ENCODE measurements around the gene SERPINC1.
"Not testable (repeated sequence)": the region's sequence is repeated elsewhere in the genome, so short reads cannot be mapped to it uniquely, and the experiment has no call there.

The SERPINC1 gene

GRCh38 chr1:173863224-173864161, 53.6 kb downstream of the SERPINC1 start:
- peak; percentile 34 for DNase-seq (ENCODE audit: low read depth)

GRCh38 chr1:173862769-173863223, 54.3 kb downstream of the SERPINC1 start:
- DNase-seq (ENCODE audit: low read depth) = peak; percentile 63

DNA sequence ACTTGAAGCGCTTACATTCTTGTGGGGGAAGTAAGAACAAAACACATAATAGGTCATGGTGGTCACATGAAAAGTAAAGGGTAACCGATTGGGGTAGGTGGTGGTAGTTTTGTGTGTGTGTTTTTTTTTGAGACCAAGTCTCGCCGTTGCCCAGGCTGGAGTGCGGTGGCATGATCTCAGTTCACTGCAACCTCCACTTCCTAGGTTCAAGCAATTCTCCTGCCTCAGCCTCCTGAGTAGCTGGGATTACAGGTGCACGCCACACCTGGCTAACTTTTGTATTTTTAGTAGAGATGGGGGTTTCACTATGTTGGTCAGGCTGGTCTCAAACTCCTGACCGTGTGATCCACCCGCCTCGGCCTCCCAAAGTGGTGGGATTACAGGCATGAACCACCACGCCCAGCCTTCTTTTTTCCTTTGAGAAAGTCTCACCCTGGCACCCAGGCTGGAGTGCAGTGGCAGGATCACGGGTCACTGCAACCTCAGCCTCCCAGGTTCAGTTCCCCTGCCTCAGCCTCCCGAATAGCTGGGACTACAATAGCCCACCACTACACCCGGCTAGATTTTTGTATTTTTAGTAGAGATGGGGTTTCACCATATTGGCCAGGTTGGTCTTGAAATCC, 54.9 kb downstream of the SERPINC1 start:
- peak; percentile 60 for DNase-seq (ENCODE audit: low read depth)

DNA sequence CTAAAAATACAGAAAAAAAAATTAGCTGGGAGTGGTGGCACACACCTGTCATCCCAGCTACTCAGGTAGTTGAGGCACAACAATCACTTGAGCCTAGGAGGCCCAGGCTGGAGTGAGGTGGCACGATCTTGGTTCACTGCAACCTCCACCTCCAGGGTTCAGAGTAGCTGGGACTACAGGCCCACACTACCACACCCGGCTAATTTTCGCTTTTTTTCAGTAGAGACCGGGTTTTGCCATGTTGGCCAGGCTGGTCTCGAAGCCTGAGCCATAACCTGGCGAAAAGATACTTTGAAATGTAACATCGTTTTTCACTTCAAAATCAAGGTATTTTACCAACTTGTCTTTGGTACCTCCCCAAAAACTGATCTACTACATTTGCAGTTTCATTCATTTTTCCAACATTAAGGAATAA, 55.4 kb downstream of the SERPINC1 start:
- DNase-seq (ENCODE audit: low read depth) = peak; percentile 67

GRCh38 chr1:173860065-173860464, 57.1 kb downstream of the SERPINC1 start:
- no peak for DNase-seq (ENCODE audit: low read depth)

- not testable (repeated sequence) for DNase-seq (ENCODE audit: low read depth)
Observed at GRCh38 chr1:173859547-173859946, 57.6 kb downstream of the SERPINC1 start.

DNA sequence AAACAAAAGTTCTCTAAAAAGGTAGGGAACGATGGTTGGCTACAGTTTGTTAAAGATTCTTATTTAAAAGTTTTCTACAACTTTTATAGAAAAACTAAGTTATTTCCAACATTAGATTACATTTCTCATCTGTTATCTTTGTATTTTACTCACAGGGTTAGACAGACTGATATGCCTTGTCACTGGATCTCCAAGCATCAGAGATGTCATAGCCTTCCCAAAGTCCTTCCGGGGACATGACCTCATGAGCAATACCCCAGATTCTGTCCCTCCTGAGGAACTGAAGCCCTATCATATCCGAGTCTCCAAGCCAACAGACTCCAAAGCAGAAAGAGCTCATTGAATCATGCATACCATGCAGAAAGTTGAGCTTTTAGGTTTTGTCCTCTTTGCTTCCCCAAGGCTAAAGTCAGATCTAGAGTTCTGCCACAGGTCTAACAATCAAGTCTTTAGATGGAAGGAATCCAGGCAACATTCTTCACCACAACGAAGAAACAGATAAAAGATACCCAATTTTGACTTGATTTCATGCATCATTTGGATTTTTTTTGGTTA, 59.7 kb downstream of the SERPINC1 start:
- DNase-seq (ENCODE audit: low read depth) = no peak

DNA sequence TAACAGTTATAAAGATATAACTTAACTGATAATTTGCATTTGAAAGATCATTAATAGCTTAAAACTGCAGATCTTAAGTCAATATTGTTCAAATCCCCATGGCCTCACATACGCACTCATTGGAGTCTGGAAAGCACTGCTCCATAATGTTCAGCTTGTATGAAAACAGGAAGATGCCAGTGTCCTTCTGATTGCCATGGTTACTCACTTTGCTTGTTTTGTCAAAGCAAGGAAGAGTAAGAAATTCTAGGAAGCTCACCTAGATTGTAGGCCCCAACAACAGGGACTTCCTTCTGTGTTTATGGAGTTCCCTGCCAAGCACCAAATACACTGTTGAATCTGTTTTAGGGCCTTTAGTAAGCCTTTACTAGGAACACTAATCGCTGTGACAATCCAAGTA, 60.2 kb downstream of the SERPINC1 start:
- DNase-seq (ENCODE audit: low read depth) = no peak

- DNase-seq (ENCODE audit: low read depth) = no peak
Observed at GRCh38 chr1:173856014-173856413, 61.1 kb downstream of the SERPINC1 start.

All from ELR (cell line).